ENCODE measurements around the gene KIAA0040.

DNA sequence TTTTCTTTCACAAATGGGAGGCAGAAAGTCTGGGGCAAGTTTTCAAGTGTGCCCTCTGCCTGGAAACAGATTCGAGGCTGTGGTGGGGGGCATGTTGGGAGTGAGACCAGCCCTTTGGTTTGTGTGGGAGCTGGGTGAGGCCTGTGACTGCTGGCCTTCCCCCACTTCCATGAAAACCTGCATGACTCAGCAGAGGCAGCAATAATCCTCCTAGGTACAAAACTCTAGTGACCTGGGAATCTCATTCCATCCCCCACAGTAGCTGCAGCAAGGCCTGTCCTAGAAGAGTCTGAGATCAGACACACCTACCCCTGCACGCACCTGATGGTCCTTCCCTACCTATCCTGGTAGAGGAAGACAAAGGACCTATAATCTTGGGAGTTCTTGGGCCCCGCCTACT is 42.1 kb upstream of the KIAA0040 start:
- TF ChIP-seq, protein P1, sequence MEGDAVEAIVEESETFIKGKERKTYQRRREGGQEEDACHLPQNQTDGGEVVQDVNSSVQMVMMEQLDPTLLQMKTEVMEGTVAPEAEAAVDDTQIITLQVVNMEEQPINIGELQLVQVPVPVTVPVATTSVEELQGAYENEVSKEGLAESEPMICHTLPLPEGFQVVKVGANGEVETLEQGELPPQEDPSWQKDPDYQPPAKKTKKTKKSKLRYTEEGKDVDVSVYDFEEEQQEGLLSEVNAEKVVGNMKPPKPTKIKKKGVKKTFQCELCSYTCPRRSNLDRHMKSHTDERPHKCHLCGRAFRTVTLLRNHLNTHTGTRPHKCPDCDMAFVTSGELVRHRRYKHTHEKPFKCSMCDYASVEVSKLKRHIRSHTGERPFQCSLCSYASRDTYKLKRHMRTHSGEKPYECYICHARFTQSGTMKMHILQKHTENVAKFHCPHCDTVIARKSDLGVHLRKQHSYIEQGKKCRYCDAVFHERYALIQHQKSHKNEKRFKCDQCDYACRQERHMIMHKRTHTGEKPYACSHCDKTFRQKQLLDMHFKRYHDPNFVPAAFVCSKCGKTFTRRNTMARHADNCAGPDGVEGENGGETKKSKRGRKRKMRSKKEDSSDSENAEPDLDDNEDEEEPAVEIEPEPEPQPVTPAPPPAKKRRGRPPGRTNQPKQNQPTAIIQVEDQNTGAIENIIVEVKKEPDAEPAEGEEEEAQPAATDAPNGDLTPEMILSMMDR (IDR thresholded peaks at IDR 0.05; ENCODE audit: extremely low read depth in 1 of 2, insufficient read depth in 1 of 2, low read depth in 1 of 2, low read length in 2 of 2), result no peak
- no peak for TF ChIP-seq POLR2A (IDR thresholded peaks at IDR 0.05; ENCODE audit: low read depth, low read length)
- TF ChIP-seq EZH2 (IDR thresholded peaks at IDR 0.05; ENCODE audit: borderline replicate concordance, low read depth, low read length, severe bottlenecking), result no peak
- TF ChIP-seq GATA2 (IDR thresholded peaks at IDR 0.05; ENCODE audit: insufficient read depth, insufficient read length, low read depth, low read length), result no peak
- no peak for TF ChIP-seq FOS (IDR thresholded peaks at IDR 0.05; ENCODE audit: borderline replicate concordance, insufficient read depth, low read length)
- TF ChIP-seq MYC (IDR thresholded peaks at IDR 0.05; ENCODE audit: low read depth, low read length), result no peak
- TF ChIP-seq POLR2AphosphoS5 (IDR thresholded peaks at IDR 0.05; ENCODE audit: insufficient read depth, low read depth, low read length), result no peak
- TF ChIP-seq, protein P2, sequence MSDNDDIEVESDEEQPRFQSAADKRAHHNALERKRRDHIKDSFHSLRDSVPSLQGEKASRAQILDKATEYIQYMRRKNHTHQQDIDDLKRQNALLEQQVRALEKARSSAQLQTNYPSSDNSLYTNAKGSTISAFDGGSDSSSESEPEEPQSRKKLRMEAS (IDR thresholded peaks at IDR 0.05; ENCODE audit: insufficient read depth, insufficient read length), result no peak

All from endothelial cell of umbilical vein (primary cell).